ENCODE data around the gene ANKRD13A.
"Not testable (repeated sequence)": the region's sequence is repeated elsewhere in the genome, so short reads cannot be mapped to it uniquely, and the experiment has no call there.

The ANKRD13A gene

DNA sequence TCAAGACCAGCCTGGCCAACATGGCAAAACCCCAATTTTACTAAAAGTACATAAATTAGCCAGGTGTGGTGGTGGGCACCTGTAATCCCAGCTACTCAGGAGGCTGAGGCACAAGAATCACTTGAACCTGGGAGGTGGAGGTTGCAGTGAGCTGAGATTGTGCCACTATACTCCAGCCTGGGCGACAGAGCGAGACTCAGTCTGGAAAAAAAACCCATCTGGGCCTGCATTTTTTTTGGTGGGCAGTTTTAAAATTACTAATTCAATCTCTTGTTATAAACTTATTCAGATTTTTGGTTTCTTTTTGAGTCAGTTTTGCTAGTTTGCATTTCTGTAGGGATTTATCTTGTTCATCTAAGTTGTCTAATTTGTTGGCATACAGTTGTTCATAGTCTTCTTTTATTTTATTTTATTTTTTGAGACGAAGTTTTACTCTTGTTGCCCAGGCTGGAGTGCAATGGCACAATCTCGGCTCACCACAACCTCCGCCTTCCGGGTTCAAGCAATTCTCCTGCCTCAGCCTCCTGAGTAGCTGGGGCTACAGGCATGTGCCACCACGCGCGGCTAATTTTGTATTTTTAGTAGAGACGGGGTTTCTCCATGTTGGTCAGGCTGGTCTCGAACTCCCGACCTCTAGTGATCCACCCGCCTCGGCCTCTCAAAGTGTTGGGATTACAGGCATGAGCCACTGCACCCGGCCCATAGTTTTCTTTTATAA lies 9.6 kb downstream of the ANKRD13A start:
- peak; percentile 37 for DNase-seq

DNA sequence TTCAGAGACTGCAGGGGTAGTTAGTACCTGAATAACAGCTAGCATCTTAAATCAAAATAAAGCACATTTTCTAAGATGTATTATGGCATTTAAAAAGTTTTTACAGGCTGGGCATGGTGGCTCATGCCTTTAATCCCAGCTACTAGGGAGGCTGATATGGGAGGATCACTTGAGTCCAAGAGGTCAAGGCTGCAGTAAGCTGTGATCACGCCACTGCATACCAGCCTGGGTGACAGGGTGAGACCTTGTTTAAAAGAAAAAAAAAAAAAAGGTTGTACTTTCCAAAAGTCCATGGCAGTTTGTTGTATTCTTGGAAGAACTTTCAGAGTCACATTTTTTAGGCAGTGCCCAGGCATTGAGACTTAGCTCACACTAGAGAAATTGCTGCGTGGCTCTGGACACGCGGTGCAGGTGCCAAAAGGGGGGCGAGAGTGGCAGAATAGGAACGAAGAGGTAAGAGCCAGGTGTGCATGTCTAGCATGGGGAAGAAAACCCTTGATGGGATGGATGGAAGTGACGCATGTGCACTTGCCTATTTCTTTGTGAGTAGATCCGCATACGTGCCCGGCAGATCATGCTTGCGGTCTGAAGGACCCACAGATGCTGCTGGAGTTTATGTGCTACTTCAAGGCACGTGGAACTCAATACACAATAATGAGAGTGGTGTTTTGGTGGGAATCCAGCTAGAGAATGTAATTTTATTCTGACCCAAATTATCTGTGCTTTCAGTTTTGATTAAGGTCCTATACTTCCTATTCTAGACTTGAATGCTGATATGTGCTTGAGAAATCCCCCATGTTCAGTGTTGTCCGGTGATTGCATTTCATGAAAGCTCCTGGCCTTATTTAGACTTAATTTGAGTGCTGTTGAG lies 11.9 kb downstream of the ANKRD13A start:
- no peak for DNase-seq

DNA sequence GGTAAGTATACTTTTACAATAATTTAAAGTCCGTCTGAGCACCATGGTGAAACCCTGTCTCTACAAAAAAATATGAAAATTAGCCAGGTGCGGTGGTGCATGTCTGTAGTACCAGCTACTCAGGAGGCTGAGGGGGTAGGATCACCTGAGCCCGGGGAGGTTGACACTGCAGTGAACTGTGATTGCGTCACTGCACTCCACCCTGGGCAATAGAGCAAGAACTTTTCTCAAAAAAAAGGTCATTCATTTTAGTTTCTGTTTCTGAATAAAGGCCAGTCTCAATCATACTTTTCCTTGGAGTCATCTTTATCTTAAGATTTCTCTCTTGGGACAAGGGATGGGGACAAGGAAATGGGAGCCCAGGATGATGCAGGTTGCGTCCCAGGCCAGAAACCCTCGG lies 12.9 kb downstream of the ANKRD13A start:
- DNase-seq, result no peak

DNA sequence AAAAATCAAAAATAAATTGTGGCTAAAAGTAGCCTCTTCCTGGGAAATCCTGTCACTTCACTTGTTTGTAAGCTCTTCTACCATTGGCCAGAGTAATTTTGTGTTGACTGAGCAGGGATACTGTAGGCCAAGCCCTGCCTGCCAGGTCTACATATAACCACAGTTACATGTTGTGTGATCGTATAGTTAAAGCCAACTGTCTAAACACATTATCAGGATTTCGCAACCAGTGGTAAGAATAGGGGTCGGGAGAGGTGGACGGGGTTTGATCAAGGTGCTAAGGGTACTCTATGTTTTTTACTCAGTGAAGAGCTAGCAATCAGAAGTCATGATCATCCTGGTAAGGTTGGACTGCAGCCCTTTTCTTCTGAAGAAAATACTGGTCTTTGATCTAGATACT lies 13.4 kb downstream of the ANKRD13A start:
- no peak for DNase-seq

DNA sequence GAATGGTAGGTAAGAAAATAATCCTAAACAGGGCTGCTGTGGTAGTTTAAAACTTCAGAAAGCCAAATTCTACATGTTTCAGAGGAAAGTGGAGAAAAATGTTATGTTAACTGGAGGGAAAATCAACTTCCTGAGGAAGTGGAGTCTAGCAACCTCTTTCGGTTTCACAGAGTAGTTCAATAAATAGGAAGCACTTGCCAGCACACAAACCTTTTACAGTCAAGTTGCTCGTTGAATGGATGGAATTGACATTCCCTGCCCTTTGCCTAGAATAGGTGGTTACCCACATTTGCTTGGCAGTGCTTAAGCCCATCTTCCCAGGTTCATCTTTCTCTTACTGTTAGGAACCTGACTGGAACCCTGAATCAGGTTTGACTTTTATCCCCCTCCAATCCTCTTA lies 15.9 kb downstream of the ANKRD13A start:
- DNase-seq, result no peak

DNA sequence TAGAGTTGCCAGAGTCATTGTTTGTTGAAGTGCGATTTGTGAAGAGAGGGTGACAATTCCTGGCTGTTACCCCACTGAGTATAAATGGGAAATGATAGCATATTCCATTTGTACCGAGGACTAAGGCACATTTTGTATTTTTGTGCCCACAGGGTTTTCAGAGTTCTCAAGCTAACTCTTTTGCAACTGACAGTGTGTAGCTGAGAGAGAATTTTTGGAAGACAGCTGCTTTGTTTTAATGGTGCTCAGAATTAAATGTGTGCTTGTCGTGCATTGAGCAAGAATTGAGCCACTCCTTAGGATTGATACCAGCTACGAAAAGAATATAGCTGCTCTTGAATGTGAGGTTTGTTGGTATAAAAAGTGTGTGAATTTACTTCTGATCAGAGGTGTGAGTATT lies 21.7 kb downstream of the ANKRD13A start:
- no peak for DNase-seq

DNA sequence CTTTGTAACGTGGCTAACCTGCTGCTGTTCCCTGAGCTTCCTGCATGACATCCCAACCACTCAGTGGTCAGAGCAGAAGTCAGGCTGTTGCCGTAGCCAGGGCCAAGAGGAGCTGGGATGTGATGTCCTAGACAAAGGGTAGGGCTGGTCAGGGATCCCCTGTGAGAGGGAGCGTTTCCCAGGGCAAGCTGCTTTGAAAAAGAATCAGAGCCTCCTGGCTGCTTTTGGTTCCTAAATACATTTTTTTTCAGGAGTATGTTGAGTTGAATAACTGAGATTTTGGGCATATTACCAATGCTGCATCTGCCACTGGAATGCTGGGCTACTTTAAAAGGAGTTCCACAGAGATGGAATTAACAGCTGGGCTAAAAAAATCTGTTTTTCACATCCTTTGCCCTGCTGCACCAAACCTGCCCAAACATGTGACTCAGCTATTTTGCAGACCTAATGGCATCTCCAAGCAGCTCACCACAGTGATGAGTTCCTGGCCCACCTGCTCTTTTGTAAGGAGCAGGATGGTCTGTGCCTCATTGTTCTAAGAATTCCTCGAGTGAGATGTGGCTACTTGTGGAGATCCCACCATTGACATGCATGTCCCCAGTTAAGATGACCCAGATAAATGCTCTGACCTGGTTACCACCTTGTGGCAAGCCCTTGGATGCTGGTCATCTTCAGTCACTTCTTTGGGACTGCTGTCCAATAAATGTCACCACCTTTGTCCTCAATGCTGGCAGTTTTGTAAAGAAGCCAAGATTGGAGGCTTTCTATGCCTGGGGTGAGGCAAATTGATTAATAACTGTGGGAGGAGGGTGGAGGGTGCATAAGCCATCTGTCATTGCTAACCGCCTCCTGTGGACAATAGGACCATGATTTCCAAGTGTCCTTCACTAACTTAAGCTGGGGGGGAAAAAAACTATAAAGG lies 24.1 kb downstream of the ANKRD13A start:
- DNase-seq, result no peak

DNA sequence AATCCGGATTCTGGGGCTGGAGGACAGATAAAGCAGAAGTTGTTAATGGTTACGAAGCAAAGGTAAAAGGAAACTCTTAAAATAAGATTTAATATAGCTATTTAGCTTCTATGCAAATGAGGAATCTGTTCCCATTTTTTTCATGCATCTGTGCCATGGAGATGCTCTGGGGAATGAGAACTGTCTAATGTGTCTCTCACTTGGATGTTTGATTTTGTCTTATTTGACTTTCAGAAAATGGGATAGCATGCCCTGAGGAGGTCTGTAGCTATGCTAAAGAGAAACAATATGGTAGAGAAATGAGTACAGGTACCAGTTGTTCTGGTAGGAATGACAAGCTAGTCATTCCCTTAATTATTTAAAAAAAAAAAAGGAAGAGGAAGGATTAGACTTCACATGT lies 24.8 kb downstream of the ANKRD13A start:
- DNase-seq, result no peak

DNA sequence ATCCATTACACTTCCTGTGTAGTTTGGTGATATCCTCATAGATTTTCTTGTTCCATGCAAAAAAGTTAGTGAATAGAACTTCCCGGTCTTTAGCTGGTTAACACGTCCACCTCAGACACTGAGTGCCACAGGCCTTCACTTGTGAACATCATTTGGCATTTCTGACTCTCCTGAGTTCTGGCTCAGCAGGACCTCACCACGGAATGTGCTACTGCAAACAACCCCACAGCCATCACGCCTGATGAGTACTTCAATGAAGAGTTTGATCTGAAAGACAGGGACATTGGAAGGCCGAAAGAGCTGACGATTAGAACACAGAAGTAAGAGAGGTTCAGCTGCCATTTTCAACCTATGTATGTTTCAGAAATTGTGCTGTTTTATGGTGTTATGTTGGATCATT lies 29.1 kb downstream of the ANKRD13A start:
- DNase-seq, result no peak

DNA sequence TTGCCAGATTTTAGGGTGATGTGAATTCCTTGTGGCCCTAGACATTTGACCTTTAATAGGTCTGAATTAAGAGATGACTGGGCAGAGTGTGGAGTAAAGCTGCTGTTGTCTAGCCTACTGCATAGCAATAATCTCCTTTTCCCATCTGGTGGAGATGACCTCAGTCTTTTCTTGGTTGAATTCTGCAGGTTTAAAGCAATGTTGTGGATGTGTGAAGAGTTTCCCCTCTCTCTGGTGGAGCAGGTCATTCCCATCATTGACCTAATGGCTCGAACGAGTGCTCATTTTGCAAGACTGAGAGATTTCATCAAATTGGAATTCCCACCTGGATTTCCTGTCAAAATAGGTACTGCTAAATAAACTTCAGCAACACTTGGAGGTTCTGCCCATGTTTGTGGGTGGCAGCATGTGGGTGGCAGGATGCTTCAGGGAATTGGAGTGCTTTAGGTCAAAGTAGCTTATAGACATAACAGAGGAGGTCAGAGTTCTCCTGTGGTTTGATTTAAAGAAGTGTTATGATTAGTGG lies 30.1 kb downstream of the ANKRD13A start:
- no peak for DNase-seq

DNA sequence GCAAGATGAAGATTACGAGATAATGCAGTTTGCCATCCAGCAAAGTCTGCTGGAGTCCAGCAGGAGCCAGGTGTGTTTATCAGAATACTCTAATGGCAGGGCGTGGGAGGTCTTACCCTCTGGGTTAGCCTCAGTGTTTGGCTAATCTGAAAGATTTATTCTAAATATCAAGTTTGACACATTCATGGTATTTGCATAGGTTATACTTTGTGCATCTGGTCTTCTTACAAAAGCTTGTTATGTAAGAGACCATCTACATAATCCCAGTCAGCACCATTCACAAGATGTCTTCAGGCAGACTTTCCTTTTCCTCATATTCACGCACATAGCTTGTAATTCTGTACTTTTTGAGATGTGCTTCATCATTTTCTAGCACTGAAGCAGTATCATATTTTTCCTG lies 34.7 kb downstream of the ANKRD13A start:
- DNase-seq, result no peak

DNA sequence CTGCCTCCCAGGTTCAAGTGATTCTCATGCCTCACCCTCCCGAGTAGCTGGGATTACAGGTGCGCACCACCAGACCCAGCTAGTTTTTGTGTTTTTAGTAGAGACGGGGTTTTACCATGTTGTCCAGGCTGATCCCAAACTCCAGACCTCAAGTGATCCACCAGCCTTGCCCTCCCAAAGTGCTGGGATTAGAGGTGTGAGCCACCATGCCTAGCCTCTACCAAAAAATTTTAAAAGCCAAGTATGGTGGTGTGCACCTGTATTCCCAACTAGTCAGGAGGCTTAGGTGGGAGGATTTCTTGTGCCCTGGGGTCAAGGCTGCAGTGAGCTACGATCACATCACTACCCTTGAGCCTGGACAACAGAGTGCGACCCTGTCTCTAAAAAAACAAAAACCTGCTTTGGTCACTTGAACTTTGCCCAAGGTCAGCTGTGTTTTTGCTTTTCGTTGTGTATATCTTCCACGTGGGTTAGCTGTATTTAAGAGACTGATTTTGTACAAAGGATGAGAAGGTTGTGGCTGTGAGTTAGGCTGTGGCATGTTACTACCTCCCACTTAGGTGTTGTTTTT lies 36.4 kb downstream of the ANKRD13A start:
- DNase-seq, result no peak

DNA sequence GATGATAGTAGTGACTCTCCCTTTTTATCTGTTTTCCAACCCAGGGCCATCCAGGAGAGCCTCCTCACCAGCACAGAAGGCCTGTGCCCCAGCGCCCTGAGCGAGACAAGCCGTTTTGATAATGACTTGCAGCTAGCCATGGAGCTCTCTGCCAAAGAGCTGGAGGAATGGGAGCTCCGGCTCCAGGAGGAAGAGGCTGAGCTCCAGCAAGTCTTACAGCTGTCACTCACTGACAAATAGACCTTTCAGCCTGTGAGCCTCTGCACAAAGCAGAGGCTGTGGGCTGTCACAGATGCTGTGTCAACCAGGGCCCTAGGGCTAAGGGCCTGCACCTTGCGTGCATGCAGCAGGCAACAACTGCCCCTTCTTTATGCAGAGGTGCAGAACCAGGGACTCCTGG lies 38.1 kb downstream of the ANKRD13A start:
- no peak for DNase-seq

DNA sequence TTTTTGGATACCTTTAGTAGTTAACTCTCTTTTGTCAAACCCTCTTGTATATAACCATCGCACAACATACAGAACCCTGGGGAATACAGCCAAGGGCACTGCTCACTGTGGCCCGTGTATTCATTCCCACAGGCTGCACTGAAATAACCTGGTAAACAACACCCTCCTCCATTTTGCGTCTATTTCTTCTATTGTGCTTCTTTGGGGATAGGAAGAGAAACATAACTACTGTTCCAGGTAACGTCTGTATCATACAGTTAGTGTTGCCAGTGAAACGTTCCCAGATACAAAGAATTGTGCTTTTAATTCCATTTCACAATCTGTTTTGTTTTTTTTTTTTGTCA lies 39.5 kb downstream of the ANKRD13A start:
- DNase-seq, result no peak

DNA sequence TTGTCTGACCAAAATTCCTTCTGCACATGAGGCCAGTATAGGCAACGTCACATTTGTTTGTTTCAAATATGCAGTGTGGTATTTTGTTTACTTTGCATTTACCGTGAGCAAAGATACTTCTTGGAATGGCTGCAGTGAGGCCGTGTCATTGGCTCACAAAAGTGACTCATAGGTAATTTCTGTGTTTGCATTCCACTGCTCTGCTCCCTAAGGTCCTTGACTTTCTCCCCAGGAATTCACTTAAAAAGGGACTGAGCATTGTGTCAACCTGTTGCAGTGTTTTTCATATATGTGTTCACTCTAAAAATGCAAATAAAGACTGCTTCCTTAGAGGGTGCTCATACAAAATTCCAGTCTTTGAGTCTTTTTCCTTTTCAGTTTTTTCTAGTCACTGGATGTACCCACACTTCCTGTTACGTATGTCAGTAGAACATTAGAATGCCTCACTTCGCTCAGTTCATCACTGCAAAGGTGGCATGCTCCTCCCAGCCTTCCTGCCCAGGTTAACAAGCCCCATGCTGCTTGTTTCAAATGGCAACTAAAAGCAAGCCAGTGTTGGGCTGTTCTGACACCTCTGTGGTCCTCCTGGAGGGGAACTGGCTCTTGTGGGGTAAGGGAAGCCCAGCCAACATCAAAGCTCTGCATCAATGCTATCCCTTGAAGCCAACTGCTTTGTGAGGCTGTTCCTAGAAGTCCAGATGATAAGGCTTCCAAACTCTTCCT lies 40.0 kb downstream of the ANKRD13A start:
- peak; percentile 29 for DNase-seq

DNA sequence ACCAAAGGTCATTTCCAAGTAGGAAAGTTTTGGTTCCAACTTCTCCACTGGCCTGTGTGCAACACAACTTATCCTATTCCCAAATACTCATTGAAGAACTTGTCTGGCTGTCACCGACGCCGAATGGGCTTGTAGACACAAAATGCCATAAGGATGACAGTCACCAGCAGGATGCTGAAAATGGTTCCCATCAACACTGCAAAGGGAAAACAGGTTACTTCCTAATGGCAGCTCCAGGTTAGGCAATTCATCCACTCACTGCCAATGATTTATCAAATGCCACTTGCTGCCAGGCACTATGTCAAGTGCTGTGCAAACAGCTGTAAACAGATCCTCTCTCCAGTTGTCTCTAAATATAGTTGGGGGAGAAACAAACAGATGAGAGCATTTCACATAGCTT lies 43.0 kb downstream of the ANKRD13A start:
- DNase-seq, result no peak

DNA sequence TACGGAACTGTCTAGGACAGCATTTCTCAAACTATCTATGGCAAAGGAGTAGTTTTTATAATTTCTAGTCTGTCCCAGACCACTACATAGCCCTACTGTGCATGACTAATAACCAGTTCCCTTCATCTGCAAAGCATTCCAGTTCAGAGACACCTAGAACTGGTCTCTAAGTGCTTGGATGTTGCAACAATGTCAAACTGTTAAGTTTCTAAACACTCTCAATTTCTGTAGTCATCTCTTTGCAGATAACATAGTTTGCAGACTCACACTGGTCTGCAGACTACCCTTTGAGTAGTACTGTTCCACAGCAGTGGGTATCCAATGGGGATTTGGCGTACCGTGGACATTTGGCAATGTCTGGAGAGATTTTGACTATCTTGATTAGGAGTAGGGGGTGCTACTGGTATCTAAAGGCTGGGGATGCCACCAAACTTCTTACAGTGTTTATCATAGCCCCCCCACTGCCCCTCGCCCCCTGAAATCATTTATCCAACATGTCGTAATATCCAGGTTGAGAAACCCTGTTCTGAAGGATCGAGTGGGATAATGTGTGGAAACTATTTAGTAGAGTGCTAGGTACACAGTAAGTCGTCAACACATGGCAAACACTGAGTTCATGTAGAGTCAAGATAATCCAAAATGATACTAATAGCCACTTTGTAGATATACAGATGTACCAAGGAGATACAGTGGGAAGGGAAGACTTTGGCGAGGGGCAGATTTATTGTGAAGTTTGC lies 47.4 kb downstream of the ANKRD13A start:
- no peak for DNase-seq

DNA sequence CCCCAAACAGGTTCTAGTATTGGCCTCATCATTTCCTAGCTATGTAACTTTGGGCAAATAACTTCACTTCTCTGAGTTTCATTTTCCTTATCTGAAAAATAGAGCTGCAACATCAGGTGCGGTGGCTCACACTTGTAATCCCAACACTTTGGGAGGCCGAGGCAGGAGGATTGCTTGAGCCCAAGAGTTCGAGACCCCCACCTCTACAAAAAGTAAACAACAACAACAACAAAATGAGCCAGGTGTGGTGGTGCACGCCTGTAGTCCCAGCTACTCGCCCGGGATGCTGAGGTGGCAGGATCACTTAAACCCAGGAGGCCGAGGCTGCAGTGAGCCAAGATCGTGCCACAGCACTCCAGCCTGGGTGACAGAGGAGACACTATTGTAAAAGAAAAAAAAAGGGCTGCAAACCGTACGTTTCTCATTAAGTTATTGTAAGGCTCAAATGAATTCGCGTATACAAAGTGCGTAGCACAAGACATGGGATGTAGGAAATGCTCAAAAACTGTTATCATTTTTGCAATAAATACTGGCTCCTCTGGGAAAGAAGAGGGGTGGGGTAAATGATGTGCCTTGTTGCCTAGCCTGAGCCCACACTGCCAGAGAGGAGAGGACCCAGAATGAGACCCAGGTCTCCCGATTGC lies 48.2 kb downstream of the ANKRD13A start:
- DNase-seq, result no peak

DNA sequence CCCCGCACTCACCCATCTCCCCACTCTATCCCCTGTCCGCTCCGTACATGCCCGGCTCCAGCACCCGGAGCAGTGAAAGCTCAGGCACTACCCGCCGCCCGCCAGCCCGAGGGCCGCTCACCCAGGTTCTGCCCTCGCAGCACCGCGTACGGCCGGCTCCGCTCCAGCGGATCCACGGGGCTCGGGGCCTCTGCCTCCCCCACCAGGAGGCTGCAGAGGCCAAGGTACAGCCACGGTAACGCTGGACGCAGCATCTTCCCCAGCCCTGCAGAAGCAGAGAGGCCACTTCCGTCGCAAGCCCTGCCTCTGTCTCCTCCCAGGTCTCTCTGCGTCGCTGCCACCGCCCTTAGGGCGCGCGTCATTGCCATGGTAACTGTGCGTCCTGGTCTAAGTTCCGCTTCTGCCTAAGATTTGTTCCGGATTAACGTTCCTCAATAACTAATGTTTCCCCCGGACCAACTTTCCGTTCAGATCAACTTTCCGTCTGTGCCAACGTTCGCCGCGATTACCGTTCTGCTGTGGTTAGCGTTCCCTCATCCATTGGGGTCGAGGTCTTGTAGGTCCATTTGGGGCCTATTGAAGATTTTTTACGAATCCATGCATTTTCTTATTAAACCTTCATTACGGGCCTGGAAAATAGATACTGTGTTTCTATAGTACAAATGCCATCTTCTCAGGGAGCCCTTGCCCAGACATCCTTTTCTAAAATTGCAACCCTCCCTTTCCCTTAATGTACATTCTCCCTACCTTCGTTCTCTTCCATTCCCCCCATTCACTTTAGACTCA lies 49.2 kb downstream of the ANKRD13A start, which contains the start of gene C12orf76:
Gene C12orf76 (minus strand): TSS at position 281 of the 786 bp plus-strand sequence. CDS start 27 bp downstream, at position 254.
- peak; percentile 94 for DNase-seq

DNA sequence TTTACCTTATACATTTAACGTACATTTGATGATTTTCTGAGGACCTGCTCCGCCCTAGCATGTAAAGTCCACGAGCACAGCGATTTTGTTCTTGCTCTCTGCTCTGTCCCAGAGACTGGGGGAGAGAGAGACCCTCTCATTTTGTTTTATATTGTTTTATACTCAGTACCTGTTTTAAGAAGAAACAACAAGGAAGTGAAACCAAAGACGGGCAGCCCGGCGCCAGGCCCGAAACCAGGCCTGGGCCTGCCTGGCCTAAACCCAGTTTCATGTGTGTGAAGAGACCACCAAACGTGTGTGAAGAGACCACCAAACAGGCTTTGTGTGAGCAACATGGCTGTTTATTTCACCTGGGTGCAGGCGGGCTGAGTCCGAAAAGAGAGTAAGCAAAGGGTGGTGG lies 49.8 kb downstream of the ANKRD13A start:
- DNase-seq, result not testable (repeated sequence)

Data from stimulated activated CD4-positive, alpha-beta T cell treated with anti-CD3 and anti-CD28 coated beads, Interleukin-15, amount 100 ng/mL, for 24 hours (primary cell).